Neuronal stem cell (in vitro differentiated cells): ENCODE measurements around the gene UBAP1.
"Not testable (repeated sequence)": the region's sequence is repeated elsewhere in the genome, so short reads cannot be mapped to it uniquely, and the experiment has no call there.

Experiments used
- DNase-seq: peaks from one replicate; pipeline ENCODE4 v3.0.0-alpha.2; 2013; ENCODE audit warnings: low spot score
- H2AFZ ChIP-seq: one replicate; pipeline ENCODE4 v1.6.1; 2013; ENCODE audit warnings: mild to moderate bottlenecking, low read length, inconsistent platforms
- H2AK5ac ChIP-seq: 2 replicates; pipeline ENCODE4 v1.6.1; 2013; ENCODE audit warnings: low read depth, mild to moderate bottlenecking, inconsistent platforms, low read length, moderate library complexity, mixed read lengths
- H2BK120ac ChIP-seq: 2 replicates; pipeline ENCODE4 v1.6.1; 2013; ENCODE audit warnings: low read depth, mild to moderate bottlenecking, inconsistent platforms, low read length, moderate library complexity, mixed read lengths
- H2BK12ac ChIP-seq: one replicate; pipeline ENCODE4 v1.6.1; 2013; ENCODE audit warnings: low read length, inconsistent platforms
- H2BK15ac ChIP-seq: 2 replicates; pipeline ENCODE4 v1.6.1; 2013; ENCODE audit warnings: mild to moderate bottlenecking, low read length, inconsistent platforms, mixed read lengths
- H2BK5ac ChIP-seq: one replicate; pipeline ENCODE4 v1.6.1; 2013; ENCODE audit warnings: inconsistent platforms, mild to moderate bottlenecking, low read length, moderate library complexity
- H3K14ac ChIP-seq: one replicate; pipeline ENCODE4 v1.6.1; 2013; ENCODE audit warnings: low read length, inconsistent platforms
- H3K18ac ChIP-seq: 2 replicates; pipeline ENCODE4 v1.6.1; 2013; ENCODE audit warnings: low read length, inconsistent platforms
- H3K23ac ChIP-seq: 2 replicates; pipeline ENCODE4 v1.6.1; 2013; ENCODE audit warnings: low read depth, mild to moderate bottlenecking, mixed read lengths, low read length, inconsistent platforms; ENCODE audit not compliant: poor library complexity
- H3K27ac ChIP-seq: replicated peaks from 3 replicates; pipeline ENCODE4 v1.5.1; 2013; ENCODE audit warnings: low read length, inconsistent platforms
- H3K27me3 ChIP-seq, 3 experiments: 2 replicates each; pipeline ENCODE4 v1.6.1; 2013; ENCODE audit warnings: low read length in 3 of 3, mild to moderate bottlenecking in 2 of 3, inconsistent platforms in 1 of 3, low read depth in 1 of 3, mixed read lengths in 1 of 3, moderate library complexity in 1 of 3; ENCODE audit not compliant: control insufficient read depth in 3 of 3, insufficient read depth in 3 of 3
- H3K36me3 ChIP-seq, 2 donors: replicated peaks in 1 of 2; 2 replicates each; pipeline ENCODE4 v1.6.1; 2013; ENCODE audit warnings: low read length in 2 of 2; ENCODE audit not compliant: control insufficient read depth in 2 of 2, insufficient read depth in 2 of 2
- H3K4ac ChIP-seq: 2 replicates; pipeline ENCODE4 v1.6.1; 2013; ENCODE audit warnings: inconsistent platforms, mild to moderate bottlenecking, low read length, moderate library complexity
- H3K4me1 ChIP-seq, 2 donors: 1 replicate in 1 of 2; 2 replicates in 1 of 2; pipeline ENCODE4 v1.6.1; 2013; ENCODE audit warnings: low read length in 2 of 2, low read depth in 1 of 2; ENCODE audit not compliant: control insufficient read depth in 2 of 2, insufficient read depth in 1 of 2
- H3K4me2 ChIP-seq: one replicate; pipeline ENCODE4 v1.6.1; 2013; ENCODE audit warnings: mild to moderate bottlenecking, low read length, inconsistent platforms; ENCODE audit not compliant: insufficient read depth, poor library complexity, severe bottlenecking
- H3K4me3 ChIP-seq, 2 donors: 2 replicates each; pipeline ENCODE4 v1.5.1; 2013; ENCODE audit warnings: low read length in 2 of 2, mild to moderate bottlenecking in 2 of 2, inconsistent platforms in 1 of 2, moderate library complexity in 1 of 2
- H3K79me1 ChIP-seq: one replicate; pipeline ENCODE4 v1.6.1; 2013; ENCODE audit warnings: low read depth, mild to moderate bottlenecking, inconsistent platforms, low read length, moderate library complexity
- H3K9ac ChIP-seq: one replicate; pipeline ENCODE4 v1.6.1; 2013; ENCODE audit warnings: mild to moderate bottlenecking, low read depth, low read length, inconsistent platforms; ENCODE audit not compliant: poor library complexity
- H3K9me3 ChIP-seq, 2 donors: replicated peaks in 1 of 2; 2 replicates each; pipeline versions ENCODE3 to v1.6.1; 2013; ENCODE audit warnings: low read length in 2 of 2, mild to moderate bottlenecking in 2 of 2, inconsistent platforms in 1 of 2, low read depth in 1 of 2, mixed read lengths in 1 of 2, moderate library complexity in 1 of 2; ENCODE audit not compliant: control insufficient read depth in 2 of 2, insufficient read depth in 1 of 2
- H4K8ac ChIP-seq: one replicate; pipeline ENCODE4 v1.6.1; 2013; ENCODE audit warnings: low read depth, mild to moderate bottlenecking, inconsistent platforms, low read length, moderate library complexity
- H4K91ac ChIP-seq: one replicate; pipeline ENCODE4 v1.6.1; 2013; ENCODE audit warnings: low read length, low read depth, mild to moderate bottlenecking, inconsistent platforms; ENCODE audit not compliant: poor library complexity
- WGBS, 2 donors: extraction: QIAGEN DNeasy Blood & Tissue Kit; methylation state at CpG; one replicate each; pipeline ENCODE4 v1.1.7; 2013; ENCODE audit warnings: missing lambda C conversion rate in 2 of 2, mixed read lengths in 1 of 2; ENCODE audit not compliant: insufficient read length in 2 of 2, insufficient replicate concordance in 1 of 2; ENCODE audit errors: extremely low coverage in 2 of 2; 5-methylcytosine and 5-hydroxymethylcytosine counted together

The UBAP1 gene

GRCh38 chr9:34273588-34273987, 94.7 kb downstream of the UBAP1 start:
- not testable (repeated sequence) for H3K4me3 ChIP-seq, H2BK12ac ChIP-seq, H3K4me2 ChIP-seq, H2AFZ ChIP-seq, H3K18ac ChIP-seq, H2BK15ac ChIP-seq, H2AK5ac ChIP-seq, H3K79me1 ChIP-seq, H3K27ac ChIP-seq, H3K14ac ChIP-seq, H2BK120ac ChIP-seq, H3K4me1 ChIP-seq, H3K23ac ChIP-seq, H2BK5ac ChIP-seq, H3K9ac ChIP-seq, H3K27me3 ChIP-seq, H3K4ac ChIP-seq, DNase-seq, H3K9me3 ChIP-seq, H4K91ac ChIP-seq, H4K8ac ChIP-seq
- peaks cover 0 to 26% of the 10 kb centered on the region in 2 donors for H3K36me3 ChIP-seq
- no CpG with 5 or more reads among the region's 2 CpGs for WGBS, 2 donors

GRCh38 chr9:34275811-34276210, 97.0 kb downstream of the UBAP1 start:
- no peak overlapping the region for H2AK5ac ChIP-seq
- H2AFZ ChIP-seq = no peak overlapping the region
- no peak overlapping the region for H4K91ac ChIP-seq
- no peak overlapping the region for H2BK120ac ChIP-seq
- WGBS, 2 donors = no CpG with 5 or more reads among the region's 6 CpGs
- no peak overlapping the region for H3K4ac ChIP-seq
- H2BK12ac ChIP-seq = no peak overlapping the region
- no peak overlapping the region for H3K4me3 ChIP-seq
- H3K79me1 ChIP-seq = no peaks in the 10 kb centered on the region
- no peak overlapping the region for H3K4me2 ChIP-seq
- H3K9me3 ChIP-seq = no peaks in the 10 kb centered on the region
- no peak overlapping the region for H3K9ac ChIP-seq
- no peak overlapping the region for H4K8ac ChIP-seq
- no peak overlapping the region for H3K23ac ChIP-seq
- DNase-seq = no peak
- no peaks in the 10 kb centered on the region for H3K4me1 ChIP-seq
- H3K27me3 ChIP-seq = no peaks in the 10 kb centered on the region
- no peak overlapping the region for H3K18ac ChIP-seq
- H2BK5ac ChIP-seq = no peak overlapping the region
- no peak overlapping the region for H3K27ac ChIP-seq
- H3K14ac ChIP-seq = no peak overlapping the region
- H3K36me3 ChIP-seq = peaks cover 2 to 34% of the 10 kb centered on the region in 2 donors
- H2BK15ac ChIP-seq = no peak overlapping the region

- H3K36me3 ChIP-seq = peaks cover 2 to 24% of the 10 kb centered on the region in 2 donors
- no peak overlapping the region for H2BK5ac ChIP-seq
- no peak overlapping the region for H3K9ac ChIP-seq
- H3K4me1 ChIP-seq = no peaks in the 10 kb centered on the region
- H2AK5ac ChIP-seq = no peak overlapping the region
- no peak overlapping the region for H3K18ac ChIP-seq
- H2BK120ac ChIP-seq = no peak overlapping the region
- no peak overlapping the region for H2BK12ac ChIP-seq
- H2AFZ ChIP-seq = no peak overlapping the region
- H3K79me1 ChIP-seq = no peaks in the 10 kb centered on the region
- no peak overlapping the region for H4K8ac ChIP-seq
- H3K27ac ChIP-seq = no peak overlapping the region
- H2BK15ac ChIP-seq = no peak overlapping the region
- no peak overlapping the region for H3K14ac ChIP-seq
- H3K23ac ChIP-seq = no peak overlapping the region
- H3K4ac ChIP-seq = no peak overlapping the region
- no peak overlapping the region for H3K4me2 ChIP-seq
- H3K27me3 ChIP-seq = no peaks in the 10 kb centered on the region
- no peak overlapping the region for H3K4me3 ChIP-seq
- H4K91ac ChIP-seq = no peak overlapping the region
- no peak for DNase-seq
- WGBS, 2 donors = no CpG with 5 or more reads among the region's 3 CpGs
- no peaks in the 10 kb centered on the region for H3K9me3 ChIP-seq
Measured at GRCh38 chr9:34276772-34277171, 97.9 kb downstream of the UBAP1 start.

- DNase-seq = no peak
- Histone ChIP-seq H3K23ac (no peak overlapping the region), H3K9ac (no peak overlapping the region), H4K8ac (no peak overlapping the region), H3K14ac (no peak overlapping the region), H2BK15ac (no peak overlapping the region), H2AK5ac (no peak overlapping the region), H4K91ac (no peak overlapping the region), H3K4me1 (no peaks in the 10 kb centered on the region), H2BK120ac (no peak overlapping the region), H3K4ac (no peak overlapping the region), H3K9me3 (no peaks in the 10 kb centered on the region), H2BK5ac (no peak overlapping the region), H2BK12ac (no peak overlapping the region), H3K36me3 (peaks cover 2 to 29% of the 10 kb centered on the region in 2 donors), H3K27ac (no peak overlapping the region), H3K4me2 (no peak overlapping the region), H3K79me1 (no peaks in the 10 kb centered on the region), H2AFZ (no peak overlapping the region), H3K18ac (no peak overlapping the region), H3K4me3 (no peak overlapping the region), H3K27me3 (no peaks in the 10 kb centered on the region)
- no CpG with 5 or more reads among the region's 3 CpGs for WGBS, 2 donors
Measured at GRCh38 chr9:34279411-34279810, 100.6 kb downstream of the UBAP1 start.
